Ovary (tissue), 3 donors: Measurements from ENCODE around the gene ID3.
A peak's percentile ranks its signal among the peaks of the same experiment; 100 is the strongest.

Source experiments
- EP300 ChIP-seq: sonication (generic); formaldehyde crosslinking; IDR thresholded peaks from one replicate; pipeline ENCODE4 v1.6.1; 2017; ENCODE audit warnings: antibody characterized with exemption
- POLR2A ChIP-seq: fragments of 450-650 bp; IDR thresholded peaks from one replicate; pipeline ENCODE4 v1.6.1; 2017; ENCODE audit warnings: antibody characterized with exemption, mild to moderate bottlenecking, moderate library complexity
- TF ChIP-seq, protein P1 (sequence below), 3 donors: fragments of 450-650 bp in 2 of 3; fragments of 200-600 bp in 1 of 3; IDR thresholded peaks; one replicate each; pipeline versions ENCODE4 v1.5.1 to v1.8.0; 2016 to 2022; ENCODE audit warnings: antibody characterized with exemption in 3 of 3, mild to moderate bottlenecking in 1 of 3
- donor health status: DM: no; HTN: no; CAD: no.

DNA sequence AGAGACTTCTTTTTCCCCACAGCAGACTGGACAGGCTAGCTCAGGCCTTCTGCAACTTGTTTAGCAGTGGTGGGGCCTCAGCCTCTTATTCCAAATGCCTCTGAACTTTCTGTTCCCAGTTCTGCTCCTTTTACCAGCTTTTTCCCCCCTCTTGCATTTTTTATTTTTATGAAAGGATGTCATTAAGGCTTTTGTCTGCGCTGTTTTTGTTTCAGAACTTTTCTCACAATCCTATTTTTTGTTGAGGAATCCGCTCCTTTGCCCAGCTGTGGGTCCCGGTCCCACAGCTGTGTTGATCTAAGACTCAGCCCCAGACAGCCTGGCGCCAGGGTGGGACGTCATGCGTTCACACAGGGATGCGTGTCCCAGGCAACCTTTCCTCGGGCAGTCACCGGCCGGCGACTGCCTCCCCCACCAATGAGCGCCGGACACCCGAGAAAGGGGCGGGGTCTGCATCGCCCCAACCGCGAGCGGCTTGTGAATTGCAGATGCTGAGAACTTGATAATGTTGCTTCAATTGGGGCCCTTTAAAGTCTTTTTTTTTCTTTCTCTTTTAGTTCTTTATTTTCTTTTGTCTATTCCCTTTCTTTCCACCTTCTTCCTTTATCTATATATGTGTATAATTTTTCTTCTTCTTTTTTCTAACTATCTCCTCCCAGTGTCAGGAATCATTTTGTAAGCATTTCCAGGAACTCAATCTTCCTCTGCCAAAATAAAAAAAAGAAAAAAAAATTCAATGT, 3.0 kb upstream of the ID3 start:
- TF ChIP-seq EP300 = no peak
- TF ChIP-seq, protein P1, sequence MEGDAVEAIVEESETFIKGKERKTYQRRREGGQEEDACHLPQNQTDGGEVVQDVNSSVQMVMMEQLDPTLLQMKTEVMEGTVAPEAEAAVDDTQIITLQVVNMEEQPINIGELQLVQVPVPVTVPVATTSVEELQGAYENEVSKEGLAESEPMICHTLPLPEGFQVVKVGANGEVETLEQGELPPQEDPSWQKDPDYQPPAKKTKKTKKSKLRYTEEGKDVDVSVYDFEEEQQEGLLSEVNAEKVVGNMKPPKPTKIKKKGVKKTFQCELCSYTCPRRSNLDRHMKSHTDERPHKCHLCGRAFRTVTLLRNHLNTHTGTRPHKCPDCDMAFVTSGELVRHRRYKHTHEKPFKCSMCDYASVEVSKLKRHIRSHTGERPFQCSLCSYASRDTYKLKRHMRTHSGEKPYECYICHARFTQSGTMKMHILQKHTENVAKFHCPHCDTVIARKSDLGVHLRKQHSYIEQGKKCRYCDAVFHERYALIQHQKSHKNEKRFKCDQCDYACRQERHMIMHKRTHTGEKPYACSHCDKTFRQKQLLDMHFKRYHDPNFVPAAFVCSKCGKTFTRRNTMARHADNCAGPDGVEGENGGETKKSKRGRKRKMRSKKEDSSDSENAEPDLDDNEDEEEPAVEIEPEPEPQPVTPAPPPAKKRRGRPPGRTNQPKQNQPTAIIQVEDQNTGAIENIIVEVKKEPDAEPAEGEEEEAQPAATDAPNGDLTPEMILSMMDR (IDR thresholded peaks at IDR 0.05) = no peak
- TF ChIP-seq POLR2A = peak; percentile 47
